Measurements from ENCODE around the gene FOXJ3. TPM values are rescaled to one million over a fixed set of nuclear protein-coding genes. Genes with fewer than 3 reads are reported as not detected.
"Not testable (repeated sequence)": the region's sequence is repeated elsewhere in the genome, so short reads cannot be mapped to it uniquely, and the experiment has no call there.

The FOXJ3 gene
- total and polyA plus RNA-seq, 2 experiments from 2014 or later: 16.3 to 23.6 TPM

- no peak overlapping the region for H3K4me3 ChIP-seq
- in situ Hi-C loops (cut with MboI): no loop called here
- H3K4me1 ChIP-seq (ENCODE audit: insufficient read depth): peaks cover 49% of the 10 kb centered on the region
- no peaks in the 10 kb centered on the region for H3K9me3 ChIP-seq (ENCODE audit: low read depth)
- H2AFZ ChIP-seq: no peak overlapping the region
- H3K36me3 ChIP-seq (ENCODE audit: low read depth): no peaks in the 10 kb centered on the region
- TF ChIP-seq EZH2phosphoT487 (IDR thresholded peaks at IDR 0.05; ENCODE audit: insufficient read depth, low read depth) (no peak), EZH2 (IDR thresholded peaks at IDR 0.05; ENCODE audit: insufficient read depth, poor library complexity, severe bottlenecking) (no peak)
- peak overlapping the region; percentile 74 for H3K27ac ChIP-seq
- H3K79me2 ChIP-seq (ENCODE audit: insufficient read depth): peaks cover 93% of the 10 kb centered on the region
- 31 to 39% methylated on average over 2 of the region's 2 CpGs for WGBS, 2 experiments (ENCODE audit: low coverage in 1 of 2, low lambda C conversion rate in 2 of 2, missing lambda C conversion rate in 2 of 2)
- H4K20me1 ChIP-seq (ENCODE audit: insufficient read depth): no peaks in the 10 kb centered on the region
- H3K9me2 ChIP-seq (ENCODE audit: insufficient read depth): peaks cover 4% of the 10 kb centered on the region; the same call in 1 of the 2 replicates
- no peak overlapping the region for H3K9ac ChIP-seq
- H3K27me3 ChIP-seq (replicated peaks; ENCODE audit: insufficient read depth): no peaks in the 10 kb centered on the region
- H3K4me2 ChIP-seq (ENCODE audit: unreplicated experiment): peak overlapping the region; percentile 24
- peak; percentile 73 for DNase-seq
- H3F3A ChIP-seq (ENCODE audit: insufficient read depth): peaks cover 47% of the 10 kb centered on the region
These were observed 123.8 kb downstream of the FOXJ3 start for GRCh38 chr1:42211224-42211623.

GRCh38 chr1:42210421-42211133 lies 124.5 kb downstream of the FOXJ3 start:
- H3K79me2 ChIP-seq (ENCODE audit: insufficient read depth): peaks cover 94% of the 10 kb centered on the region

GRCh38 chr1:42209526-42210251 lies 125.3 kb downstream of the FOXJ3 start:
- no peaks in the 10 kb centered on the region for H4K20me1 ChIP-seq (ENCODE audit: insufficient read depth)
- H2AFZ ChIP-seq: no peak overlapping the region
- H3F3A ChIP-seq (ENCODE audit: insufficient read depth): peaks cover 46% of the 10 kb centered on the region
- 76% methylated on average over 6 of the region's 6 CpGs for WGBS, 2 experiments (ENCODE audit: low coverage in 1 of 2, low lambda C conversion rate in 2 of 2, missing lambda C conversion rate in 2 of 2)
- H3K4me1 ChIP-seq (ENCODE audit: insufficient read depth): peaks cover 42% of the 10 kb centered on the region
- no peaks in the 10 kb centered on the region for H3K9me3 ChIP-seq (ENCODE audit: low read depth)
- H3K27me3 ChIP-seq (replicated peaks; ENCODE audit: insufficient read depth): no peaks in the 10 kb centered on the region
- H3K27ac ChIP-seq: peak overlapping the region; percentile 74
- in situ Hi-C loops (cut with MboI): no loop called here
- H3K4me3 ChIP-seq: no peak overlapping the region
- H3K36me3 ChIP-seq (ENCODE audit: low read depth): no peaks in the 10 kb centered on the region
- H3K4me2 ChIP-seq (ENCODE audit: unreplicated experiment): no peak overlapping the region
- H3K79me2 ChIP-seq (ENCODE audit: insufficient read depth): peaks cover 94% of the 10 kb centered on the region
- no peak overlapping the region for H3K9ac ChIP-seq
- peaks cover 4% of the 10 kb centered on the region; the same call in 1 of the 2 replicates for H3K9me2 ChIP-seq (ENCODE audit: insufficient read depth)
- TF ChIP-seq EZH2phosphoT487 (IDR thresholded peaks at IDR 0.05; ENCODE audit: insufficient read depth, low read depth) (no peak), EZH2 (IDR thresholded peaks at IDR 0.05; ENCODE audit: insufficient read depth, poor library complexity, severe bottlenecking) (no peak)
- peak; percentile 32 for DNase-seq

More at GRCh38 chr1:42210421-42211133, 124.5 kb downstream of the FOXJ3 start:
- Histone ChIP-seq H3K9me2 (ENCODE audit: insufficient read depth) (peaks cover 4% of the 10 kb centered on the region; the same call in 1 of the 2 replicates), H3K27me3 (replicated peaks; ENCODE audit: insufficient read depth) (no peaks in the 10 kb centered on the region), H3K9me3 (ENCODE audit: low read depth) (no peaks in the 10 kb centered on the region), H4K20me1 (ENCODE audit: insufficient read depth) (no peaks in the 10 kb centered on the region), H3K4me1 (ENCODE audit: insufficient read depth) (peaks cover 49% of the 10 kb centered on the region), H3K4me2 (ENCODE audit: unreplicated experiment) (peak overlapping the region; percentile 24), H3K36me3 (ENCODE audit: low read depth) (no peaks in the 10 kb centered on the region), H3K9ac (peak overlapping the region; percentile 29; the same call in 1 of the 2 replicates), H3F3A (ENCODE audit: insufficient read depth) (peaks cover 47% of the 10 kb centered on the region), H3K4me3 (no peak overlapping the region), H2AFZ (no peak overlapping the region), H3K27ac (peak overlapping the region; percentile 74)
- 53 to 56% methylated on average over 5 to 6 of the region's 6 CpGs for WGBS, 2 experiments (ENCODE audit: low coverage in 1 of 2, low lambda C conversion rate in 2 of 2, missing lambda C conversion rate in 2 of 2)
- in situ Hi-C loops (cut with MboI): no loop called here
- DNase-seq: peak; percentile 86
- TF ChIP-seq EZH2 (IDR thresholded peaks at IDR 0.05; ENCODE audit: insufficient read depth, poor library complexity, severe bottlenecking): no peak
- TF ChIP-seq EZH2phosphoT487 (IDR thresholded peaks at IDR 0.05; ENCODE audit: insufficient read depth, low read depth): no peak

- H3K4me1 ChIP-seq (ENCODE audit: insufficient read depth): peaks cover 27% of the 10 kb centered on the region
- H2AFZ ChIP-seq; DNase-seq; H3K9ac ChIP-seq; H4K20me1 ChIP-seq (ENCODE audit: insufficient read depth); H3K9me3 ChIP-seq (ENCODE audit: low read depth); H3K4me3 ChIP-seq; H3K36me3 ChIP-seq (ENCODE audit: low read depth); in situ Hi-C loops (cut with MboI); H3K4me2 ChIP-seq (ENCODE audit: unreplicated experiment); H3K9me2 ChIP-seq (ENCODE audit: insufficient read depth); H3K27ac ChIP-seq; H3K27me3 ChIP-seq (replicated peaks; ENCODE audit: insufficient read depth): not testable (repeated sequence)
- H3F3A ChIP-seq (ENCODE audit: insufficient read depth): peaks cover 28% of the 10 kb centered on the region
- WGBS, 2 experiments (ENCODE audit: low coverage in 1 of 2, low lambda C conversion rate in 2 of 2, missing lambda C conversion rate in 2 of 2): 94 to 99% methylated on average over 2 of the region's 2 CpGs
- peaks cover 96% of the 10 kb centered on the region for H3K79me2 ChIP-seq (ENCODE audit: insufficient read depth)
These were observed 128.1 kb downstream of the FOXJ3 start for GRCh38 chr1:42206930-42207329.

Measured in GM23248 (cell line).